HG03571 (cell line): ENCODE measurements around the gene ST14.
A peak's percentile ranks its signal among the peaks of the same experiment; 100 is the strongest.

Experiments
- ATAC-seq: cut with Tn5 transposase; IDR thresholded peaks from one replicate; pipeline ENCODE4 v1.9.1; 2021; ENCODE audit not compliant: unreplicated experiment

ST14 gene

DNA sequence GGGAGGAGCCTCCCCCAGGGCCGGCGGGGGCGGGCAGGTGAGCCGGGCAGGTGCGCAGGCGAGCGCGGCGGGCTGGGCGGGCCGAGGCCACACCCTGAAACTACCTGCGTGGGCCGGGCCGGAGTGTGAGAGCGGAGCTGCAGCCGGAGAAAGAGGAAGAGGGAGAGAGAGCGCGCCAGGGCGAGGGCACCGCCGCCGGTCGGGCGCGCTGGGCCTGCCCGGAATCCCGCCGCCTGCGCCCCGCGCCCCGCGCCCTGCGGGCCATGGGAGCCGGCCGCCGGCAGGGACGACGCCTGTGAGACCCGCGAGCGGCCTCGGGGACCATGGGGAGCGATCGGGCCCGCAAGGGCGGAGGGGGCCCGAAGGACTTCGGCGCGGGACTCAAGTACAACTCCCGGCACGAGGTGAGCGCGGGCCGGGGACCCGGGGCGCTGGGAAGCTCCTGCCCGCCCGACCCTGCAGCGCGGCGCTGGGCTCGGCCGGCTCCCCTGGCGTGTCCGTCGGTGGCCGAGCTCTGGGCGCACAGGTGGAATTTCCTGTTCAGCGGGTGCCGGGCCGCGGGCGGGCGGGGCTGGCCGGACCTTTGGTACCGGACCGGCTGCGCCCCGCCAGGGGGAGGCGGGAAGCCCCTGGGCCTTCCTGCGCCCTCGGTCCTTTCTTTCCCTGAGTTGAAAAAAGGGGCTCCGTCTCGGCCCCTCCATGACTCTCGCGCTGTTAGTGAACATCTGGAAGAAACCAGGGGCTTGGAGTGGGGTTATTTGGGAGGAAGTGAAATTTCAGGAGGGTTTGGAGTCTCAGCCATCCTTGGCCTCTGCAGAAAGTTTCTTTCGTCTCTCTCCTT lies at the start of gene ST14:
TSS of gene ST14 (plus strand) at position 126 of the 841 bp plus-strand sequence. CDS start at position 324, 198 bp downstream.
- ATAC-seq, result no peak

DNA sequence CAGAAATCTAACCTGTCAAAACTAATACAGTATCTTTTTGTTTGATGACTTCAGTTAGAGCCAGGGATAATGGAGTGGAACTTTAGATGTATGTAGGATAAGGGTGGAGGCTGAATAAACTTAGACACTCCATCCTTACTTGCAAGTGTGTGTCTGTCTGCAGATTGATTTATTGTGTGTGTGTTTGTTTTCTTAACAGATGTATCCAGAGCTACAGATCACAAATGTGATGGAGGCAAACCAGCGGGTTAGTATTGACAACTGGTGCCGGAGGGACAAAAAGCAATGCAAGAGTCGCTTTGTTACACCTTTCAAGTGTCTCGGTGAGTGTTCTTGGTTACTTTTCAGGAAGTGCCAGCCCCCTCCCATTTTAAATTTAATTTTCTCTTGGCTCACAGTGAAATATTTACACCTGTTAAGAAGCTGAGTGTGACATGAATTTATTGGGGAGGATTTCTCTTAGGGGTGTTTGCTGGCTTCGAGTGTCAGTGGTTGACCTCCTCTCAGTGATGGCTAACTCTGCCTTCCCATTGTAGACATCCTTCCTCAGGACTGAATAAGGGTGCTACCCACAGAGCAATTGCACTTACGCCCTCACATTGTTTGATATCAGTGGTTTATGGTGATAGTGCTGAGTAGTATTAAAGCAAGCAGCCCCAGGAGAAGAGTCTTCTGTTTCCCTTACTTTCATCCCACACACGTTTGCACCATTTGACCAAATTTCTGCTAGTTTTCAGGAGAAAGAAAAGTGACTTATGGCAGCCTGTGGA lies 49.1 kb upstream of the ST14 start:
- ATAC-seq, result no peak

DNA sequence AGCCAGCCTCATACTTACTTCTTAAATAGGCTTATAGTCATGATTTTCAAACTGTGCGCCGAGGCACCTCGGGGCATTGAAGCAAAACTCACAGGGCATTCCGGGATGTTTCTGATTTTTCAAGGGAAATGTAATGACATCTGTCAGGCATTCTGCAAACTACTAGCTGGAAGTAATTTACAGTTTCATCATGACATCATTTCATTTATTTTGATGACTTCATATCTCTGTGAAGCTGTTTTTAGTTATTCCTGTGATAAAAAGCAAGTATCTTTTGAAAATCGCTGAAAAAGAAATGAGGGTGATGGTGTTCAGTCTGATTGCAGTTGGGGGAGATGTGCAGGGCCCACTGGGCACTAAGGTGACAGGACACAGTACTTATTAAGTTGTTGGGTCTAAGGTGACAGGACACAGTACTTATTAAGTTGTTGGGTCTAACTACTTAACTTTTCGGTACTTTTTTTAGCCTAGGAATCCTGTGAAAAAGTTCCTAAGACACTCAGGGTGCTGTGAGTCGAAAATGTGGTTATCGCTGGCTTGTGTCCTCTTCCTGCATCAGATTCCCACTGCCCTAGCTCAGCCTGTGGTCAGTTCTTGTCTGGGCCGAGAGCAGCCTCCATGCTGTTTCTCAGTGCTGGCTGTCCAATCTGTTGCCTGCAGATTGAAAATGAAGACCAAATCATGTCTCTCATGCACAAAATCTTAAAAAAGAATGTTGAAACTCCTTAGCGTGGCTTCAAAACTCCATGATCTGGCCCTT lies 47.3 kb upstream of the ST14 start:
- no peak for ATAC-seq

DNA sequence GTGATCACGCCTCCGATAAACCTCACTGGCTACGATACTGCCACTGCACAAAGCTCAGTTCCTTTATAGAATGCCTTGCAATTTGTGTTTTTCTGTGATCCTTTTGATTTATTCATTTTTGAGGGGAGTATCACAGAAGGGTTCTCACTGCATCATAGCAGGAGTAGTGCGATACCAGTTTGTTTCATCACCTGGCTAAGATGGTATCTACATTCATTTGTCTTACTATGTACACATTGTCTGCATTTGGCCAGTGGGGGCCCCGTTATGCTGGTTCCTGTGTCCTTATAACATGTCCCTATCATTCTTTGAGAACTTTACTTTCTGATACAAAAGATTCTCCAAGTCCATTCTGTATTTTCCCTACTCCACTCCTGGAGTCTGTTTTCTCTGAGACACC lies 45.3 kb upstream of the ST14 start:
- no peak for ATAC-seq

DNA sequence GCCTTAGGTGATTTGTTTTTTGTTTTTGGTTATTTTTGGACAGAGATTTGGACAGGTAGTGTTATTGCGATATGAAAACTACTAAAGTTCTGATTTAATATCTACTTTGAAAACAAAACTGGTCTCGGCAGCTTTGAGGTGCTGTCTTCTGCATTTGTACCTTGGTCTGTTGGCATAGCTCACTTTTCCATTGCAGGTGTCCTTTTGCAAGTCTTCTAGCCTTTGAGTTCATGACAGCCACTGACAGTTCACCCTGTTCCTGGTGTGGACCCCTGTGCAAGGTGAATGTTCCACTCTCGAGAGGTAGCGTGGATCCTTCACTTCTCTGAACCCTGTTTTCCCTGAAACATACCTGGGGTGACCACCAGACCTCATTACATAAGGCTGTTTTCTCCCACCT lies 44.9 kb upstream of the ST14 start:
- no peak for ATAC-seq

DNA sequence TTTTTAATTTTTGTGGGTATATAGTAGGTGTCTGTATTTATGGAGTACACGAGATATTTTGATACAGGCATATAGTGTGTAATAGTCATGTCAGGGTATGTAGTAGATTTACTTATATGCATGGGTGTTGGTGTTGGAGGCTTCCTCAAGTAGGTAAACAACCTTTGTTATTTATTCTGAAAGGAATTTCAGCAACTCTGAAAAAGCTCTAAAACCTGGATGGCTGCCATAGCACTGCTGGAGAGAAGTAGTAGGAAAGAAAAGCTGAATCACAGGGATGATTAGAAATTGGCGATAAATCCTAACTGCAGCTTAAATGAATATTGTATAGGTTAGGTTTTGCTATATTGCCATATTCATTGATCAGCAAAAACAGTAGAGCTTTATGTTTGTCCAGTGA lies 44.4 kb upstream of the ST14 start:
- no peak for ATAC-seq

DNA sequence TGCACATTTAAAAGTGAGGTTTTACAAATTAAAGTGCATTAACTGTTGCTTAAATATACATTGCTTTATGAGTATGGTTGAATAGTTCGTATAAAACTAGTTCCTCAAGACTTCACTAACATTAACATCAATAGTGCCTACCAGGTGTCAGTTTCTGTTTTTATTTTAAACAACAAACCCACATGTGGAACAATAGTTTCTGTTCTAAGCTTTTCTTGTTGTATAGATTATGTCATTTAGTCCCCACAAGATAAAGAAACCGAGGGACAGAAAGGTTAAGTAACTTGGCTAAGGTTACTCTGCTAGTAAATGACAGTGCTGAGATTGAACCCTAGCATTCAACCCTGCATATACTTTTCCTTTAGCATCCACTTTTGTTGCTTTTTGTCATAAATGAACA lies 41.4 kb upstream of the ST14 start:
- ATAC-seq, result peak; percentile 77

DNA sequence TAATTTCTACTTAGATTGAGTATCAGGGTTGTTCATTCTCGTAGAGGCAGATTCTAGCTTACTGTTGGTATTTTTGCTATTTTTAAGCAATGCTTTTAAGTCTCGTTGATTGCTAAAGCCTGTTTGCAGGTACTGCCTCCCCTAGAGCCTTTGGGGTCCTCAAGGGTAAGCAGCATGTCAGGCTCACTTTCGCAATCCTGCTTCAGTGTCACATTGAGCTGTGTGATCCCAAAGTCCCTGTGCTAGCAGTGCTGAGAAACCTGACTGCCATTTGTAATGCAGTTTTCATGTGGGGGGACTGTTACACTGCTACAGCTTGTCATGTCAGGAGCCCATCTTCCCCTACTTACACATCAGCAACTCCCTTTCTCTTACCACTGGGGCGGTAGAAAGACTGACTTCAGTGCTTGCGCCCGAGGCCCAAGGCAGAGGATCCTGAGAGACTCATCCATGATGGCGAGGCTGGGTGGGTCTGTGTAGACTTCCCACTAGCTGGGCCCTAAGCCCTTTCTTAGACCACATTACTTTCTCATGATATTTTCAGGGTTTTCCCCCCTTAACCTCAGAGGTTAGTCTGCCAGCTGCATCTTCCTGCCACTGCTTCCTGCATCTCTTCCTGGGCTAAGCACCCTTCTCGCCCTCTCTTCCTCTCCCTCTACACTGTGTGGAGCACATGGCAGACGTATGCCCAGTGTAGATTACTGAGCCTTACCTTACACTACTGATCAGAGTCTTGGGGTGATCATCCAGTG lies 40.8 kb upstream of the ST14 start:
- peak; percentile 66 for ATAC-seq

DNA sequence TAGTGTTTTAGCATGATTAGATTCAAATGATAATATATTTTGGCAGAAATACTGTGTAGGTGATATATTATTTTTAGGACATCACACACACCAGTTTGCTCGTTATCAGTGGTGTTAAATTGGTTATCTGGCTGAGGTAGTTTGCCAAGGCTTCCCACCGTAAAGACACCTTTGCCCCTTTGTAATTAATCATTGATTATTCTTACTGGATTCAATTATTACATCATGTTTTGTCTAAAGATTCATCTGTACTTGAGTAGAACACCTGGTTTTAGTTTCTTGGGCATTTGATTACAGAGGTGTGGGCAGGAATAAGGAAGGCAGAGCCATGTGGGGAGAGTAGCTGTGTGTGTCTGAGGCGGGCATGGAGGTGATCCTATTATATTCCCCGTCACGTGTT lies 39.5 kb upstream of the ST14 start:
- no peak for ATAC-seq

DNA sequence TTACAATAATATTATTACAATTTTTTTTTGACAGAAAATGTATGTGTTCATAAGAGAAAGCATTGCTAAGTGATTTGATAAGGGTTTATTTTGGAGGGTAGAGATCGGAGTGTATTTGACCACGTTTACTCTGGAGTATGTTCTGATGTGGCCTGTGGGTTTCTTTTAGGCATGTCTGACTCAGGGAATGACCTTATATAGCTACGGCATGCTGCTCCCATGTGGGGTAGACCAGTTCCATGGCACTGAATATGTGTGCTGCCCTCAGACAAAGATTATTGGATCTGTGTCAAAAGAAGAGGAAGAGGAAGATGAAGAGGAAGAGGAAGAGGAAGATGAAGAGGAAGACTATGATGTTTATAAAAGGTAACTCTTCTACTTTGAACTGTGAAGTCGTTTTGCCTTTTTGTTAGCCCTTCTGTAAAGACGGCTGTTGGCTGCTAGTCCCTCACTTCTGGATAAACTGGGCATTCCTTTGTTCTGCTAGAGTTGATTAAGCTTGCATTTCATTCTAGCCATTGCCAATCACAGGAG lies 38.1 kb upstream of the ST14 start:
- ATAC-seq, result no peak

DNA sequence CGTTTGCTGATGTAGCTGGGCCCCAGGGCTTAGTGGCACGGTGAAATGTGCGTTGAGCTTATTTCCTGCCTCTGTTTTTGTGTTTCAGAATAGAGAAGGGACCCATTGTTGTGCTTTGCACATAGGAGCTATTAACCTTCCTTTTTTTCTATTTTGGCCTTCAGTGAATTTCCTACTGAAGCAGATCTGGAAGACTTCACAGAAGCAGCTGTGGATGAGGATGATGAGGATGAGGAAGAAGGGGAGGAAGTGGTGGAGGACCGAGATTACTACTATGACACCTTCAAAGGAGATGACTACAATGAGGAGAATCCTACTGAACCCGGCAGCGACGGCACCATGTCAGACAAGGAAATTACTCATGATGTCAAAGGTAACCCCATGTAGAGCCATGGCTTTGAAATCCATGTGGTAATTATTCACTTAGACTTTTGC lies 37.4 kb upstream of the ST14 start:
- ATAC-seq, result no peak

DNA sequence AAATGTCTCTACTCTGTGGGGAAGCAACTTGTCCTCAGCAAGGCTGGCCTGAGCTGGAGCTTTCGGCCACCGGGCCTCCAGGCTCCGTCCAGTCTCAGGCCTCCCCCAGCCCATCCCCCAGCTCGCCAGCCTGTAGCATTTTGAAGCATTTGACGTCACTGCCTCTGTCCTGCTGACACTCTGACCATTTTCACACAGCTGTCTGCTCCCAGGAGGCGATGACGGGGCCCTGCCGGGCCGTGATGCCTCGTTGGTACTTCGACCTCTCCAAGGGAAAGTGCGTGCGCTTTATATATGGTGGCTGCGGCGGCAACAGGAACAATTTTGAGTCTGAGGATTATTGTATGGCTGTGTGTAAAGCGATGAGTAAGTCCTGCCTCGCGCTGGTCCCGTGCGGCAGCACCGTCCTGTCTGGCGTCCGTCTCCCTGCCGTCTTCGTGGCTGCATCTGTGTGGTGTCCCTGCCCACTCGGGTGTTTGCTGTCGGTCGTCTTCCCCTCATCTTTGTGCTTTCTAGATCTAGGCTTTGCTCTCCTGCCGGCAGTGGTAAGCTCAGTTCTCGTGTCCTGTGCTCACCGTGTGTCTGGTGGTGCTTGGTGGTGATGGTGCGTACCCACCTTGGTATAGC lies 36.1 kb upstream of the ST14 start:
- no peak for ATAC-seq

DNA sequence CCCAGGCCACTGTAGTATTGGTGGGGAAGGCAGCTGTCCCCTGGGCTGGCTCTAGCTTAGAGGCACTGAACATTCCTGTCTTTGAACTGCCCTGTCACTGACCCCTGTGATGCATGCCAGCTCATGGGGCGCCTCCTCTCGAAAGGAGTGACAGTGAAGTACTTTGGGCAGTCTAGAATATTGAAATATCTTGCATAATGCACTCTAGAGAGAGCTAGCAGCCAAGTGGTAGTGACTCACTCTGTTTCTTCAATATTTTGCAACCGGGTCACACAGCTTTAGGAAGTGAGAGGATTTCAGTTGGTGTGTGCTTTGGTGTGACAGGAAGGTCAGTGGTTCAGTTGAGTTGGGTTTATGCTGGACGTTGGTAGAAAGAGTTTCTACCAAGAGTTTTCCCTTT lies 35.5 kb upstream of the ST14 start:
- no peak for ATAC-seq

DNA sequence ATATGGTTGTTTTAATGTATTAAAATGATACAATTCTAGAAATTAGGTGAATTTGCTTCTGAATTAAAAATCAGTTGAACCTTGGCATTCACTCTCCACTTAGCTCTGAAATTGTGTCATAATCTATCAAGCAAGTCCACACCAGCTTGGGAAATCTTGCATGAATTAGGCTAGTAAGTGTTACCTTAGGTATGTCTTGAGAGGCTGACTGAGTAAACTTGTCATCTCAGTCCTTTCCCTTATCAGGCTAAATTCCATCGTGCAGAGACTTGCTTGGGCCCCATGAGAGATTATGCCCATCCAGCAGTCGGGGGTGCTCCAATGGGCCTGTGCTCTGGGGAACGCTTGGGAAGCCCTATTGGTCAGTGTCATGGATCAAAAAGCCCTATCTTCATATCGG lies 33.9 kb upstream of the ST14 start:
- no peak for ATAC-seq

DNA sequence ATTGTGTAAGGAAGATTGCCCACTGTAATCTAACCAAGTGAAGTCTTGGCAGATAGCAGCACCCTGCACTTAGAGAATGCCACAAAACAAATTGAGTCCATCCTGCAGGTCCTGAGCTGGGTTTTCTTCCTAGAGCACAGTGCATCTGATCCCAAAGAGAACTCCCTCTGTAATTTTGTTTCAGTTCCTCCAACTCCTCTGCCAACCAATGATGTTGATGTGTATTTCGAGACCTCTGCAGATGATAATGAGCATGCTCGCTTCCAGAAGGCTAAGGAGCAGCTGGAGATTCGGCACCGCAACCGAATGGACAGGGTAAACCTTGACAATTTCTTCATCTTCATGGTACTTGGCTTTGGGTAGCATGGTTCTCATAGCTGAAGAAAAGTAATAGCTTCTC lies 33.1 kb upstream of the ST14 start:
- ATAC-seq, result no peak

DNA sequence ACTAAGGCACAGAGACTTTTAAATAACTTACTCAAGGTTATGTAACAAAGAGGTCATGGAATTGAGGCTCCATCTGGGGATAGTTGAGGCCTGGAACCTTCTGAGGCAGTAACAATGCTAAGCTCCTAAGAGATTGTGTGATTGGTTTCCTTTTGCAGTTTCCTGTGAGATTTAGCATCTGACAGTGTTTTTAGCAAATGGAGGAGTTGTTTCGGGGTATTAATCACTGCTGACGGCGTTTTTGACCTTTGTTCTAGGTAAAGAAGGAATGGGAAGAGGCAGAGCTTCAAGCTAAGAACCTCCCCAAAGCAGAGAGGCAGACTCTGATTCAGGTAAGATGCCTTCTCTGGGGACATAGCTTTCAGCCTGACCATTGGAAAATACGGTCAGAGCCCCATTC lies 32.1 kb upstream of the ST14 start:
- ATAC-seq, result no peak

DNA sequence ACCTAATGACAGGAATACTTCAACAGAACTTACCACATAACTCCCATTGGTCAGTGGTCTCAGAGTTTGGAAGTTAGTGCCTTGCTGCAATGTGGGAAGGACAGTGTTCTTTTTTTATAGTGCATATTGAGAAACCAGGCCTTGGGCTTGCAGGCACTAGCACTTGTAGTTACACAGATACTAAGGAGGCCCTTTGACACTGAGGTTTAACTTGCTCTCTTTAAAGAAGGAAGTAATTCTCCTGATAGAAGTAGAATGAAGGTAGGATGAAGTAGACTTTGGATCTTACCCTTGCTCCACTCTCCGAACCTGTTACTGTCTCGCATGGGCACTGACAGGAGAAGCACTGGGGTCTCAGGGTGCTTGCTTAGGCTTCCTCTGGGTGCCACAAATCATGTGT lies 31.0 kb upstream of the ST14 start:
- ATAC-seq, result no peak

DNA sequence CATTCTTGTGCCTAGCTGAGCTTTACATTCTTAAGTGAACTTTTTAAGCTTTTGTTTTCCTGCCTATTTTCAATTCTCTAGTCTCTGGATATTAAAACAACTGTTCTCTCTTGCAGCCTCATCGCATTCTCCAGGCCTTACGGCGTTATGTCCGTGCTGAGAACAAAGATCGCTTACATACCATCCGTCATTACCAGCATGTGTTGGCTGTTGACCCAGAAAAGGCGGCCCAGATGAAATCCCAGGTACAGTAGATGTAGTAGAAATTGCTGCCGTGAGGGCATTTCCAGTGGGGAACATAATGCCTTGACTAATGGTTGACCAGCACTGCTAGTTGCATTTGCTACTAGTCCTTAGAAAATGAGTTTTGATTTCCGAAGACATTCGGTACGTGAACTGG lies 29.7 kb upstream of the ST14 start:
- ATAC-seq, result no peak

DNA sequence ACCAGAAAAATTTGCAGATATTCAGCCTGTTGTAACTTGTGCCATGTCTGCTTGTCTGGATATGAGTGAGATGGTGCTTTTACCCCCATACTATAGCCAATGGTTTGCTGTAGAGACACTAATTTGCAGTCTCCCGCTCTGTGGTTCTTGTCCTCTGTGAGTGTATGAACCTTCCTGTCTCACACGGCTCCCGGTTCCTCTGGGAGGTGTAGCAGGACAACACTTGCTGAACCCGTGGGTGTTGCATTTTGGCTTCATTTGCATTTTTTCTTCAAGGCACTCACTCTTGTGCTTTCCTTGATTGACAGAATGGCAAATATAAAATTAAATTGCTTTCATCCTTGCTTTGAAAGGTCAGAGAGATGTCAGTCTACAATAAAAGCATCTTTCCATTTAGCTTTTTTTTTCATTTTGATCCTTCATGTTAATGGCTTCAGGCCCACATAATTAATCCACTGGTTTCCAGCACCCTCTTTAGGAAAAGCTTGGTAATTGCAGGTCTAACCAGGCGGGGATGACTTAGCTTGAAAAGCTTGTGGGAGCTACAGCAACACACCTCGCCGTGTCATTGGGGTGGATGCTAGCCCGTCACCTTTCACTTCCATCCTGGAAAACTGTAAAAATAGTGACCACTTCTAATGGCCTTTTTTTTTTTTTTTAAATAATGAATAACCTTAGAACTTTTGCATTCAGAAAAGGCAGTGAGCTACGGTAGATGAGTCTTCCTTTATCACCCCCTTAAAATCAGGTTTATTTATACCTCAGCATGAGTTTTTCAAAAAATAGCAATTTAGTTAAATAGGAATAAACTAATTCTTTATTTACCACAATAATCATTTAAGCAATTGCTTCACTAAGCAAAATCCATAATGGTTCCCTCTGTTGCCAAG lies 27.4 kb upstream of the ST14 start:
- no peak for ATAC-seq
